ENCODE data around the gene BPIFB2. TPM values are rescaled to one million over a fixed set of nuclear protein-coding genes. Genes with fewer than 3 reads are reported as not detected.

BPIFB2 gene
- total RNA-seq, 1 donor from 2014 or later, result not detected

DNA sequence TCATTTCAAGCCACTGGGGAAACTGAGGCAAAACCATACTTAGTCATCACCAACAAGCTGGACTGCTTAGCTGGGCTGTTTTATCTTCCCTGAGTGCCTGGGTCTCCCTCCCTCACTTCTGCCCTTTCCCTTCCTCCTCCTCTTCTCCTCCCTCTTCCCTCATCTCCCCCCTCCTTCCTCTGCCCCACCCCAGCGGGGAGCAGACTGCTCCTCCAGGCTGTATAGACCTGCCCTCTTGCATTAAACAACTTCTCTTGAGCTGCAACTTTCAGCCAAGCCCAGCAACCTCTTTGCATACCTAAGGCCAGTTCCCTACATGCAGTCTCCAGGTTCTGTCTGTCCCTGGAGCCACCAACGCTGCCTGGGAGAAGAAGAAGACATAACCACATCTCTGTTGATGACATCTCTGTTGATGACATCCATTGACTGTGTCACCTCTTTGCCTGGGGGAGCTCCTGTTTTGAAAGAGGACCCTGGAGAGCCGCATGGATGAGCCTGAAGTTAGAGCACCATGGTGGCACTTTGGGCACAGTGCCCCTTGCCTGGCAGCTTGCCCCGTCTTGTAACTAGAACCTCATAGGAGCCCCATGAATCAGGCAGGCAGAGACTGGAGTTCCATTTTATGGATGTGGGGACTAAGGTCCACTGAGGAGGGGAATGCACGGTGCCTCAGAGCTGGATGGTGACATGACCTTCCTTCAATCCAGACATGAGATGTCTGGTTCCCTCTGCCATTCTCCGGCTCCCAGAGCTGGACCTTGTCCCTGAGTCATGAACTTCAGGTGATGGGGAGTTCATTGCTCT lies 16.1 kb downstream of the BPIFB2 start:
- Mint-ChIP-seq H3K27me3 (ENCODE audit: low read depth, unreplicated experiment) (peaks cover 37% of the 10 kb centered on the region), H3K36me3 (ENCODE audit: low read depth, unreplicated experiment) (no peaks in the 10 kb centered on the region), H3K9me3 (ENCODE audit: unreplicated experiment) (no peaks in the 10 kb centered on the region), H3K4me3 (ENCODE audit: unreplicated experiment) (no peak overlapping the region), H3K4me1 (ENCODE audit: low read depth, unreplicated experiment) (no peaks in the 10 kb centered on the region), H3K27ac (ENCODE audit: unreplicated experiment) (no peak overlapping the region)
- Histone ChIP-seq H3K4me3 (ENCODE audit: insufficient read depth, low read depth, low read length) (no peak overlapping the region), H3K27ac (ENCODE audit: low read depth, low read length) (no peak overlapping the region), H3K36me3 (ENCODE audit: insufficient read depth, low read length) (no peaks in the 10 kb centered on the region), H3K9ac (ENCODE audit: low read length) (no peak overlapping the region), H3K9me3 (ENCODE audit: insufficient read depth, low read depth, low read length) (no peaks in the 10 kb centered on the region), H3K79me2 (ENCODE audit: insufficient read depth, low read length) (no peaks in the 10 kb centered on the region), H4K20me1 (ENCODE audit: insufficient read depth, low read length) (no peaks in the 10 kb centered on the region), H2AFZ (ENCODE audit: low read depth, low read length) (no peak overlapping the region), H3K27me3 (ENCODE audit: insufficient read depth, low read length) (peaks cover 4% of the 10 kb centered on the region), H3K4me2 (ENCODE audit: low read length) (no peak overlapping the region), H3K4me1 (ENCODE audit: insufficient read depth, low read length) (no peaks in the 10 kb centered on the region)
- DNase-seq (ENCODE audit: low read depth), result no peak
- no peak for FAIRE-seq
- TF ChIP-seq, protein P1, sequence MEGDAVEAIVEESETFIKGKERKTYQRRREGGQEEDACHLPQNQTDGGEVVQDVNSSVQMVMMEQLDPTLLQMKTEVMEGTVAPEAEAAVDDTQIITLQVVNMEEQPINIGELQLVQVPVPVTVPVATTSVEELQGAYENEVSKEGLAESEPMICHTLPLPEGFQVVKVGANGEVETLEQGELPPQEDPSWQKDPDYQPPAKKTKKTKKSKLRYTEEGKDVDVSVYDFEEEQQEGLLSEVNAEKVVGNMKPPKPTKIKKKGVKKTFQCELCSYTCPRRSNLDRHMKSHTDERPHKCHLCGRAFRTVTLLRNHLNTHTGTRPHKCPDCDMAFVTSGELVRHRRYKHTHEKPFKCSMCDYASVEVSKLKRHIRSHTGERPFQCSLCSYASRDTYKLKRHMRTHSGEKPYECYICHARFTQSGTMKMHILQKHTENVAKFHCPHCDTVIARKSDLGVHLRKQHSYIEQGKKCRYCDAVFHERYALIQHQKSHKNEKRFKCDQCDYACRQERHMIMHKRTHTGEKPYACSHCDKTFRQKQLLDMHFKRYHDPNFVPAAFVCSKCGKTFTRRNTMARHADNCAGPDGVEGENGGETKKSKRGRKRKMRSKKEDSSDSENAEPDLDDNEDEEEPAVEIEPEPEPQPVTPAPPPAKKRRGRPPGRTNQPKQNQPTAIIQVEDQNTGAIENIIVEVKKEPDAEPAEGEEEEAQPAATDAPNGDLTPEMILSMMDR (IDR thresholded peaks at IDR 0.05; ENCODE audit: insufficient read depth, low read depth, low read length), result no peak
- no peak for TF ChIP-seq EZH2 (IDR thresholded peaks at IDR 0.05; ENCODE audit: insufficient read depth, low read length)

DNA sequence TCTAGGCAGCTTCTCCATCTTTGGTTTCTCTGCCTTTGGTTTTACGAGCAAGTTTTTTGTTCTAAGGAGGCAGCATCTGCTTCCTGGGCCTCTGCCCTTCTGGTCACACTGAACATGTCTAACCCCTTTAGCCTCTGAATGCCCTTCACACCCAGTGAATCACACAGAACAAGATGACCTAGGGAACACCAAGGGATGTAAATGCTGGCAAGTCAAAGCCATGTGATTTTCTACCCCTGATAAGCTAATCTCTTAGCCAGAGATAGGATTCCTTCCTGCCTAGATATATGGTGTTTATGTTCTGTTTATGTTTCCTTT lies 16.7 kb downstream of the BPIFB2 start:
- H3K4me1 Mint-ChIP-seq (ENCODE audit: low read depth, unreplicated experiment), result no peaks in the 10 kb centered on the region
- no peak overlapping the region for H2AFZ ChIP-seq (ENCODE audit: low read depth, low read length)
- no peak for FAIRE-seq
- H3K4me3 ChIP-seq (ENCODE audit: insufficient read depth, low read depth, low read length), result no peak overlapping the region
- no peak overlapping the region for H3K9ac ChIP-seq (ENCODE audit: low read length)
- H3K27ac ChIP-seq (ENCODE audit: low read depth, low read length), result no peak overlapping the region
- H3K36me3 ChIP-seq (ENCODE audit: insufficient read depth, low read length), result no peaks in the 10 kb centered on the region
- H3K4me1 ChIP-seq (ENCODE audit: insufficient read depth, low read length), result no peaks in the 10 kb centered on the region
- DNase-seq (ENCODE audit: low read depth), result no peak
- H3K27me3 ChIP-seq (ENCODE audit: insufficient read depth, low read length), result peaks cover 4% of the 10 kb centered on the region
- H4K20me1 ChIP-seq (ENCODE audit: insufficient read depth, low read length), result no peaks in the 10 kb centered on the region
- TF ChIP-seq, protein P1 (IDR thresholded peaks at IDR 0.05; ENCODE audit: insufficient read depth, low read depth, low read length), result no peak
- TF ChIP-seq EZH2 (IDR thresholded peaks at IDR 0.05; ENCODE audit: insufficient read depth, low read length), result no peak
- peaks cover 32% of the 10 kb centered on the region for H3K27me3 Mint-ChIP-seq (ENCODE audit: low read depth, unreplicated experiment)
- no peak overlapping the region for H3K4me3 Mint-ChIP-seq (ENCODE audit: unreplicated experiment)
- no peak overlapping the region for H3K4me2 ChIP-seq (ENCODE audit: low read length)
- H3K36me3 Mint-ChIP-seq (ENCODE audit: low read depth, unreplicated experiment), result no peaks in the 10 kb centered on the region
- H3K9me3 ChIP-seq (ENCODE audit: insufficient read depth, low read depth, low read length), result no peaks in the 10 kb centered on the region
- H3K9me3 Mint-ChIP-seq (ENCODE audit: unreplicated experiment), result no peaks in the 10 kb centered on the region
- no peaks in the 10 kb centered on the region for H3K79me2 ChIP-seq (ENCODE audit: insufficient read depth, low read length)
- no peak overlapping the region for H3K27ac Mint-ChIP-seq (ENCODE audit: unreplicated experiment)

DNA sequence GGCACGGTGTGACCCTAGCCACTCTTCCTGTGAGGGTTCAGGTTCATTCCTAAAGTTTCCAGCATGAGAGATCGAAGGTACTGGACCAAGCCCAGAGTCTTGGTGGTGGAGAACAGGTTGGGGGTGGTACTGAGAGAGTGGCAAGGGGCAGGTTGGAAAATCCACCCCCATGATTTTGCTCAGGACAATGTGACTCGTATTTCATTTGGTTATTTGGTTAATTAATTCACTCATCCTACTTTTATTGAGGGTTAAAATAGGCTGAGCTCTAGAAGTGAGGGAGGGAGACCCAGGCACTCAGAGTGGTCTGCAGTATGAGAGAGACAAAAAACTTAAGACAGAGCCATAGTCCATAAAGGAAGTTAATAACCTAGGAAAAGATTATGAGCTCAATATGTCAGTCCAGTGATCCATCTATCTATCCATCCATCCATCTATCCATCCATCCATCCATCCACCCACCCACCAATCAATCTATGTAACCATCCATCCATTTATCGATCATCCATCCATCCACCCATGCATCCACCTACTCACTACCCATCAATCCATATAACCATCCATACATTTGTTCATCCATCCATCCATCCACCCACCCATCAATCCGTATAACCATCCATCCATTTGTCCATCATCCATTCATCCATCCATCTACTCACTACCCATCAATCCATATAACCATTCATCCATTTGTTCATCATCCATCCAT lies 17.3 kb downstream of the BPIFB2 start:
- Mint-ChIP-seq H3K4me1 (ENCODE audit: low read depth, unreplicated experiment) (no peaks in the 10 kb centered on the region), H3K36me3 (ENCODE audit: low read depth, unreplicated experiment) (no peaks in the 10 kb centered on the region), H3K27me3 (ENCODE audit: low read depth, unreplicated experiment) (peaks cover 28% of the 10 kb centered on the region), H3K9me3 (ENCODE audit: unreplicated experiment) (no peaks in the 10 kb centered on the region), H3K27ac (ENCODE audit: unreplicated experiment) (no peak overlapping the region), H3K4me3 (ENCODE audit: unreplicated experiment) (no peak overlapping the region)
- Histone ChIP-seq H3K27me3 (ENCODE audit: insufficient read depth, low read length) (peaks cover 4% of the 10 kb centered on the region), H3K9ac (ENCODE audit: low read length) (no peak overlapping the region), H3K79me2 (ENCODE audit: insufficient read depth, low read length) (no peaks in the 10 kb centered on the region), H3K36me3 (ENCODE audit: insufficient read depth, low read length) (no peaks in the 10 kb centered on the region), H3K27ac (ENCODE audit: low read depth, low read length) (no peak overlapping the region), H3K4me1 (ENCODE audit: insufficient read depth, low read length) (no peaks in the 10 kb centered on the region), H2AFZ (ENCODE audit: low read depth, low read length) (no peak overlapping the region), H3K4me2 (ENCODE audit: low read length) (no peak overlapping the region), H3K9me3 (ENCODE audit: insufficient read depth, low read depth, low read length) (no peaks in the 10 kb centered on the region), H3K4me3 (ENCODE audit: insufficient read depth, low read depth, low read length) (no peak overlapping the region), H4K20me1 (ENCODE audit: insufficient read depth, low read length) (no peaks in the 10 kb centered on the region)
- TF ChIP-seq EZH2 (IDR thresholded peaks at IDR 0.05; ENCODE audit: insufficient read depth, low read length), result no peak
- TF ChIP-seq, protein P1 (IDR thresholded peaks at IDR 0.05; ENCODE audit: insufficient read depth, low read depth, low read length), result no peak
- FAIRE-seq (no peak), DNase-seq (ENCODE audit: low read depth) (no peak)

All from astrocyte (in vitro differentiated cells and primary cell).